OCI-LY1 (cell line): ENCODE results near the gene DMRTC1.
"Not testable (repeated sequence)": the region's sequence is repeated elsewhere in the genome, so short reads cannot be mapped to it uniquely, and the experiment has no call there.

Source experiments
- CTCF ChIP-seq: fragments of 200-600 bp; sonication (generic), shearing (Covaris generic); IDR thresholded peaks from 2 replicates; pipeline ENCODE4 v1.5.1; 2017; ENCODE audit warnings: mild to moderate bottlenecking, antibody characterized with exemption, low read length, moderate library complexity, mixed read lengths
- EZH2 ChIP-seq: fragments of 200-600 bp; sonication (generic), shearing (Covaris generic); IDR thresholded peaks from 2 replicates; pipeline ENCODE4 v1.8.0; 2017; ENCODE audit warnings: borderline replicate concordance, mixed run types, mild to moderate bottlenecking, antibody characterized with exemption, low read length, moderate library complexity, mixed read lengths

GRCh38 chrX:72912315-72912714 is 31.3 kb downstream of the DMRTC1 start, which contains the start of gene FAM236C:
- TF ChIP-seq CTCF, EZH2: not testable (repeated sequence)
